ENCODE measurements around the gene FTO. TPM values are rescaled to one million over a fixed set of nuclear protein-coding genes. Genes with fewer than 3 reads are reported as not detected.

FTO gene
- total RNA-seq, 1 donor from 2014 or later, result 98.6 TPM

DNA sequence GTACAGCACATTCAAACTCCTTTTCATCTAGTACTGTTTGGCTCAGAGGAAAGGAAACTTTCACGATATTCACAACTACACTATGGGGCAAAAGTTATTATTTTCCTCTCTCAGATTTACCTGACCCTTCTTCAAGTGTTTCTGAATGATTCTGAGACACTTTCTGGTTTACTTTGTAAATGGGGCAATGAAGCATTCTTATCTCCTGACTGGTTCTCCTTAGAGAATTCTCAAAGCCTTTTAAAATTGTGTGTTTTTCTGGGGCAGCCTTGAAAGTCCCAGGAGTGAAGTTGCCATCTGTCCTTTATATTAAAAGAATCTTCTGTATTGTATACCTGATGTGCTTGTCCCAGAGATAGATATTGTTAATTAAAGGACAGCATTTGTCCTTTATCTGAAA is 264.9 kb downstream of the FTO start:
- no peaks in the 10 kb centered on the region for H3K9me3 ChIP-seq
- no peak for TF ChIP-seq CTCF (IDR thresholded peaks at IDR 0.05)
- ATAC-seq (no peak), DNase-seq (no peak)
- no peak overlapping the region for H3K27ac ChIP-seq
- H3K36me3 ChIP-seq, result no peaks in the 10 kb centered on the region
- no peak overlapping the region for H3K4me3 ChIP-seq
- H3K27me3 ChIP-seq (ENCODE audit: low read depth), result no peaks in the 10 kb centered on the region
- no peaks in the 10 kb centered on the region for H3K4me1 ChIP-seq
- intact Hi-C loops (cut with DNase I), result no loop called here

- H3K27ac ChIP-seq, result no peak overlapping the region
- ATAC-seq (no peak), DNase-seq (no peak)
- no peak for TF ChIP-seq CTCF (IDR thresholded peaks at IDR 0.05)
- no peak overlapping the region for H3K4me3 ChIP-seq
- H3K27me3 ChIP-seq (ENCODE audit: low read depth), result no peaks in the 10 kb centered on the region
- no peaks in the 10 kb centered on the region for H3K4me1 ChIP-seq
- H3K36me3 ChIP-seq, result no peaks in the 10 kb centered on the region
- intact Hi-C loops (cut with DNase I), result no loop called here
- no peaks in the 10 kb centered on the region for H3K9me3 ChIP-seq
Observed at GRCh38 chr16:53971616-53972015, 267.7 kb downstream of the FTO start.

DNA sequence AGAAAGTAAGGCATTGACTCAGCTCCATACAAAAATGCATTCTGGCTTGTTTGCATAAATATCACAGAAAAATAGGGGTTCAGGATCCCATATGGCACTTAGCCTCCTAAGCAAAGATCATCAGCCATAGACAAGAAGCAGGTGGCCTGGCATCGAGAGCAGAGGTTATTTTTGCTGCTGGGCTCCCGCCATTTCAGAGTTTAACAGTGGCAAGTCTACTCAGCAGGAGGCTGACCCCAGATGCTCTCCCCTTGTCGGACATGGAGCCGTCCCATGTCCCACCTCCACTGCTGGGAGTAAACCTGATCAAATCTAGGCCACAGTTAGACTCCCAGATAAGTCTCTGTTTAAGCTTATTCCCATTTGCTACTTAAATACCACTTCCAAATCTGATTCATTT is 269.1 kb downstream of the FTO start:
- DNase-seq, result no peak
- ATAC-seq, result no peak
- Histone ChIP-seq H3K4me1 (no peaks in the 10 kb centered on the region), H3K27me3 (ENCODE audit: low read depth) (no peaks in the 10 kb centered on the region), H3K4me3 (no peak overlapping the region), H3K27ac (no peak overlapping the region), H3K9me3 (no peaks in the 10 kb centered on the region), H3K36me3 (no peaks in the 10 kb centered on the region)
- no peak for TF ChIP-seq CTCF (IDR thresholded peaks at IDR 0.05)
- intact Hi-C loops (cut with DNase I), result no loop called here

GRCh38 chr16:53974484-53975080 is 270.6 kb downstream of the FTO start:
- Histone ChIP-seq H3K4me3 (no peak overlapping the region), H3K27ac (no peak overlapping the region), H3K27me3 (ENCODE audit: low read depth) (no peaks in the 10 kb centered on the region), H3K9me3 (no peaks in the 10 kb centered on the region), H3K4me1 (no peaks in the 10 kb centered on the region), H3K36me3 (no peaks in the 10 kb centered on the region)
- ATAC-seq, result no peak
- DNase-seq, result no peak
- no peak for TF ChIP-seq CTCF (IDR thresholded peaks at IDR 0.05)
- intact Hi-C loops (cut with DNase I), result no loop called here

GRCh38 chr16:53980675-53981074 is 276.7 kb downstream of the FTO start:
- no peak for TF ChIP-seq CTCF (IDR thresholded peaks at IDR 0.05)
- intact Hi-C loops (cut with DNase I), result no loop called here
- Histone ChIP-seq H3K4me3 (no peak overlapping the region), H3K36me3 (no peaks in the 10 kb centered on the region), H3K9me3 (no peaks in the 10 kb centered on the region), H3K27ac (no peak overlapping the region), H3K4me1 (no peaks in the 10 kb centered on the region), H3K27me3 (ENCODE audit: low read depth) (no peaks in the 10 kb centered on the region)
- DNase-seq, result no peak
- ATAC-seq, result no peak

Measured in lower lobe of right lung (tissue), 2 donors.